NCI-H2107 treated with DMSO at 0.1 percent for 48 hours (cell line): ENCODE data around the gene RPL10L.

Experiments
- DNase-seq: peaks from one replicate; lab custom pipeline; 2025; ENCODE audit not compliant: unreplicated experiment; lab: John Stamatoyannopoulos, UW

The RPL10L gene

GRCh38 chr14:46651526-46652144 is at the start of gene RPL10L:
Gene RPL10L, minus strand, starts transcription at chr14:46651781. Its CDS starts 45 bp downstream, at chr14:46651736.
- DNase-seq, result no peak

GRCh38 chr14:46691819-46692218 is 40.2 kb upstream of the RPL10L start:
- DNase-seq, result no peak

- no peak for DNase-seq
Observed at GRCh38 chr14:46686652-46687051, 35.1 kb upstream of the RPL10L start.

GRCh38 chr14:46672128-46672527 is 20.5 kb upstream of the RPL10L start:
- DNase-seq, result no peak

- no peak for DNase-seq
Observed at GRCh38 chr14:46663382-46663781, 11.8 kb upstream of the RPL10L start.

GRCh38 chr14:46661728-46662127 is 10.1 kb upstream of the RPL10L start:
- no peak for DNase-seq

GRCh38 chr14:46653031-46653755 is 1.6 kb upstream of the RPL10L start:
- DNase-seq, result no peak

- DNase-seq, result no peak
Observed at GRCh38 chr14:46646796-46647195, 4.8 kb downstream of the RPL10L start.

- no peak for DNase-seq
Observed at GRCh38 chr14:46626876-46627275, 24.7 kb downstream of the RPL10L start.
